DMS53 (cell line): Measurements from ENCODE around the gene ZC3H12A.
A peak's percentile ranks its signal among the peaks of the same experiment; 100 is the strongest.
"Not testable (repeated sequence)": the region's sequence is repeated elsewhere in the genome, so short reads cannot be mapped to it uniquely, and the experiment has no call there.

ENCODE experiments used
- DNase-seq: peaks from one replicate; lab custom pipeline; 2025; lab: John Stamatoyannopoulos, UW

ZC3H12A gene

GRCh38 chr1:37502104-37502503 is 27.7 kb downstream of the ZC3H12A start:
- DNase-seq, result no peak

GRCh38 chr1:37502791-37503190 is 28.4 kb downstream of the ZC3H12A start:
- not testable (repeated sequence) for DNase-seq

GRCh38 chr1:37506740-37507139 is 32.4 kb downstream of the ZC3H12A start:
- no peak for DNase-seq

DNA sequence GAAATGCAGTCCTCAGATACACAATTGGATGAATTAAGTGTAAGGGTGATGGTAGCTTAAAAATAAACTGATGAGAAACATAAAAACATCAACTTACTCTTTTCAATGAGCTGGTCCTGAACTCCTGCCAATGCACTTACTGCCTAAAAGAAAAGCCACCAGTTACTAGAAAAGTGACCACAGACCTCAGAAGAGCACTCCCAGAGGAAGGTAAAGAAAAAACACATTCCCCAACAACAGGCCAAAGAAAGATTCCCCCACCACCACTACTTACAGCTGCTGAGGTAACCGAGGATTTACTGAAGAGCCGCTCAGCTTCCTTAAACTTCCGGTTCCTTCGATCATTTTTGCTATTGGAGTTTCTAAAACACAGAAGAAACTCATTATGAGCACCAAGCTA is 34.8 kb downstream of the ZC3H12A start:
- peak; percentile 31 for DNase-seq

DNA sequence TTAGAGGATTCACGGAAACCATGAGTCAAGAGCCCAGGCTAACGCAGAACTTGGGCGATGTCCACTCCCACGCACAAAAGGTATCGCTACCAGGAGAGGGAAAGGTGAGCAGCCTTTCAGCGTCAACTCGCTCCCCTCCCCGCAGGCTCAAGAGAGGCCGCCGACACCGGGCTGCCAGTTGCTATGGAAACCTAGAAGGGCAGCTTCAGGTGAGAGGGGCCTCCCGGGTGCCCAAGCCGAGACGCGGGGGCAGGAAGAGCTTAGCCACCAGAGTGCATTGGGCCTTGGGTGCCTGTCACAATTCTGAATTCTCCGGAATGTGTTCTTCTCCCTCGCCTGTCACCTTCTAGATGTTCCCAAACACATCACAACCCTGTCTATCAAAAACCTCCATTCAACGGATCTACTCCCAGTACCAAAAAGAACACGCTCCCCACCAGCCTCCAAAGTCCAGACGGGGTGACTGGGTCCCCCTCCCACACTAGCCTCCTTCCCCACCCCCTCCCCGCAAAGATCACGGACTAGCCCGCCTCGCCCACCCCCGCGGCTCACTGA is 39.5 kb downstream of the ZC3H12A start:
- peak; percentile 91 for DNase-seq

GRCh38 chr1:37514350-37515184 is 40.2 kb downstream of the ZC3H12A start, which contains the start of gene MEAF6:
MEAF6 (minus strand) TSS chr1:37514766; CDS start chr1:37514746, 20 bp downstream.
- DNase-seq, result peak; percentile 97

DNA sequence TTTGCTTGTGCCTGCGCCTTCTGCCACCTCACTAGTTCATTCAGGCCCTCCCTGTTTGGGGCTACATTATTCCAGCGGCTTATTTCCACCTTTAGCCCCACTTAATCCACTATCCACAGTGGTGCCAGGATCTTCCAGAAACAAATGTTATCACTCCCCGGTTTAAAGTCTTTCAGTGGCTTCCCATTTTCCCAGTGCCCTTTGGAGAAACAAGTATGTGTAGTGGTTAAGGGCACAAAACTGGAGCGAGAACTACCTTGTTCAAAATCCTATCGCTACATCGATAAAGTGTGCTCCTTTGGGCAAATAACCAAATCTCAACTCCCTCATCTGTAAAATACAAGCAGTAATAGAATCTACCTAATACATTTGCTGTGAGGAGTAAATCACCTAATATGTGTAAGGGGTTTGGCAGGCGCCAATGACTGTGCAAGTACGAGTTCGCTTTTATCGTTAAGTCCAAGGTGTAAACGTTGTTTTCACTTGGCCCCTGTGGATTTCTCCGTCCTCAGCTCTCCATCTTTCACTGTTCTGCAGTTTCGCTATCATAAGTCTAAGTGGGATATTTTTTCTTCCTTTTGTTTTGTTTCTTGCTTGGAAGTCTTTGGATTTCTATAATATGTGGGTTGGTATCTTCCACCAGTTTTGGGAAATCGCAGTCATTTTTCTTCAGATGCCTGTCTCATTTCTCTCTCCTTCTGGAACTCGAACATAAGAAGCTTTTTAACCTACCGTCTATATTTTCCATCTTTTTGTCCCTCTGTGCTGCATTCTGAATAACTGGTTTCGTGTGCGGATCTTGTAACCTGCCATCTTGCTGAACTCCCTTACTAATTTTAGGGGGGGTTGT is 41.0 kb downstream of the ZC3H12A start:
- DNase-seq, result no peak

- no peak for DNase-seq
Observed at GRCh38 chr1:37517569-37517968, 43.2 kb downstream of the ZC3H12A start.

GRCh38 chr1:37518241-37518640 is 43.9 kb downstream of the ZC3H12A start:
- not testable (repeated sequence) for DNase-seq

- not testable (repeated sequence) for DNase-seq
Observed at GRCh38 chr1:37518929-37519328, 44.5 kb downstream of the ZC3H12A start.

- DNase-seq, result no peak
Observed at GRCh38 chr1:37519613-37520012, 45.2 kb downstream of the ZC3H12A start.

DNA sequence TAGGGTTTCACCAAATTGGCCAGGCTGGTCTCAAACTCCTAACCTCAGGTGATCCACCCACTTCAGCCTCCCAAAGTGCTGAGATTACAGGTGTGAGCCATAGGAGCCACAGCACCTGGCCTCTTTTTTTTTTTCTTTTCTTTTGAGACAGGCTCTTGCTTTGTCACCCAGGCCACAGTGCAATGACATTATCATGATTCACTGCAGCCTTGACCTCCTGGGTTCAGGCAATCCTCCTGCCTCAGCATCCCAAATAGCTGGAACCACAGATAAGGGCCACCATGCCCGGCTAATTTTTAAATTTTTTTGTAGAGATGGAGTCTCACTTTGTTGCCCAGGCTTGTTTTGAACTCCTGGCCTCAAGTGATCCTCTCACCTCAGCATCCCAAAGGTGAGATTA is 55.5 kb downstream of the ZC3H12A start:
- peak; percentile 7 for DNase-seq

DNA sequence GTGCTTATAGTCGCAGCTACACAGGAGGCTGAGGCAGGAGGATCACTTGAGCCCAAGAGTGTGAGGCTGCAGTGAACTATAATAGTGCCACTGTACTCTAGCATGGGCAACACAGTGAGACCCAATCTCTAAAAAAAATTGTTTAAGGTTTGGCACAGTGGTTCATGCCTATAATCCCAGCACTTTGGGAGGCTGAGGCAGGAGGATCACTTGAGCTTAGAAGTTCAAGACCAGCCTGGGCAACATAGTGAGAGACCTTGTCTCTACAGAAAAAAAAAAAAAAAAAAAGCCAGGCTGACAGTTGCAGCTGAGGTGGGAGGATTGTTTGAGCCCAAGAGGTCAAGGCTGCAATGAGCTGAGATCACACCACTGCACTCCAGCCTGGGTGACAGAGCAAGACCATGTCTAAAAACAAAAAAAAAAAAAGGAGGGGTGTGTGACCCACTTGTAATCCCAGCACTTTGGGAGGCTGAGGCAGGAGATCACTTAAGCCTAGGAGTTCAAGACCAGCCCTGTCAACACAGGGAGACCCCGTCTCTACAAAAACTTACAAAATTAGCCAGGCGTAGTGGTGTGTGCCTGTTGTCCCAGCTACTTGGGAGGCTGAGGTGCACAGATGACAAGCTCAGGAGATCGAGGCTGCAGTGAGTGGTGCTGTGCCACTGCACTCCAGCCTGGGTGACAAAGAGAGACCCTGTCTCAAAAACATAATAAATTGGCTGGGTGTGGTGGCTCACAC is 58.2 kb downstream of the ZC3H12A start:
- not testable (repeated sequence) for DNase-seq

- no peak for DNase-seq
Observed at GRCh38 chr1:37533317-37534093, 59.1 kb downstream of the ZC3H12A start.
